GM12892 (cell line): ENCODE results near the gene JMJD8.

ENCODE experiments used
- DNase-seq: peaks from one replicate; pipeline ENCODE4 v3.0.0; 2011; ENCODE audit not compliant: insufficient read length
- FAIRE-seq: peaks from 2 replicates; lab custom pipeline; 2011; peaks lifted over from hg19 to GRCh38; lab: Jason Lieb, UNC
- POLR2A ChIP-seq: IDR thresholded peaks from 2 replicates; pipeline ENCODE4 v1.6.1; 2011; ENCODE audit warnings: low read depth, low read length, control low read depth
- POLR2AphosphoS5 ChIP-seq: IDR thresholded peaks from 2 replicates; pipeline ENCODE4 v1.6.1; 2011; ENCODE audit warnings: low read depth, low read length, control low read depth
- TAF1 ChIP-seq: IDR thresholded peaks from 2 replicates; pipeline ENCODE4 v1.6.1; 2011; ENCODE audit warnings: low read depth, mild to moderate bottlenecking, control low read depth, low read length, borderline replicate concordance

Gene JMJD8

GRCh38 chr16:705431-706188 lies 21.5 kb upstream of the JMJD8 start, which contains the start of gene FBXL16:
Gene FBXL16 (minus strand): TSS chr16:705801. CDS start chr16:697405, 8,396 bp downstream.
- FAIRE-seq (no peak), DNase-seq (no peak)
- TF ChIP-seq POLR2A, result no peak
- no peak for TF ChIP-seq TAF1
- no peak for TF ChIP-seq POLR2AphosphoS5

- FAIRE-seq (no peak), DNase-seq (no peak)
- TF ChIP-seq POLR2AphosphoS5 (no peak), TAF1 (no peak), POLR2A (no peak)
Measured at GRCh38 chr16:704552-705380, 20.6 kb upstream of the JMJD8 start.

- no peak for FAIRE-seq
- DNase-seq, result no peak
- TF ChIP-seq POLR2AphosphoS5, result no peak
- no peak for TF ChIP-seq TAF1
- no peak for TF ChIP-seq POLR2A
Measured at GRCh38 chr16:704047-704446, 19.9 kb upstream of the JMJD8 start.

GRCh38 chr16:703406-703805 lies 19.3 kb upstream of the JMJD8 start:
- no peak for DNase-seq
- TF ChIP-seq POLR2AphosphoS5 (no peak), POLR2A (no peak), TAF1 (no peak)
- FAIRE-seq, result no peak

- no peak for DNase-seq
- FAIRE-seq, result no peak
- TF ChIP-seq TAF1 (no peak), POLR2A (no peak), POLR2AphosphoS5 (no peak)
Measured at GRCh38 chr16:702341-702740, 18.2 kb upstream of the JMJD8 start.

GRCh38 chr16:700684-701584 lies 16.8 kb upstream of the JMJD8 start:
- TF ChIP-seq TAF1 (no peak), POLR2A (no peak)
- DNase-seq, result no peak
- FAIRE-seq, result no peak

- no peak for TF ChIP-seq POLR2AphosphoS5
- no peak for DNase-seq
- no peak for FAIRE-seq
Measured at GRCh38 chr16:698911-699671, 15.0 kb upstream of the JMJD8 start.

GRCh38 chr16:695355-696089 lies 11.4 kb upstream of the JMJD8 start:
- peak; percentile 80 for DNase-seq
- TF ChIP-seq TAF1 (no peak), POLR2A (peak; percentile 41; the same call in 1 of the 2 replicates), POLR2AphosphoS5 (0 out of 2 replicates have a peak, but pooled peaks have one; percentile 36)
- FAIRE-seq, result peak; percentile 83

- DNase-seq, result no peak
- FAIRE-seq, result no peak
- TF ChIP-seq TAF1 (no peak), POLR2AphosphoS5 (no peak), POLR2A (no peak)
Measured at GRCh38 chr16:694863-695354, 10.8 kb upstream of the JMJD8 start.

GRCh38 chr16:694187-694862 lies 10.2 kb upstream of the JMJD8 start:
- DNase-seq, result no peak
- no peak for TF ChIP-seq POLR2A
- TF ChIP-seq POLR2AphosphoS5, result no peak
- TF ChIP-seq TAF1, result no peak
- FAIRE-seq, result no peak
